GM12801 (cell line): ENCODE measurements around the gene LRIG1.

Source experiments
- TF ChIP-seq, protein P1 (sequence below): IDR thresholded peaks from one replicate; pipeline ENCODE4 v1.5.1; 2011; ENCODE audit warnings: control low read depth; ENCODE audit not compliant: insufficient read length; ENCODE audit errors: extremely low read depth

Gene LRIG1

GRCh38 chr3:66536791-66537190 lies 36.0 kb upstream of the LRIG1 start:
- TF ChIP-seq, protein P1, sequence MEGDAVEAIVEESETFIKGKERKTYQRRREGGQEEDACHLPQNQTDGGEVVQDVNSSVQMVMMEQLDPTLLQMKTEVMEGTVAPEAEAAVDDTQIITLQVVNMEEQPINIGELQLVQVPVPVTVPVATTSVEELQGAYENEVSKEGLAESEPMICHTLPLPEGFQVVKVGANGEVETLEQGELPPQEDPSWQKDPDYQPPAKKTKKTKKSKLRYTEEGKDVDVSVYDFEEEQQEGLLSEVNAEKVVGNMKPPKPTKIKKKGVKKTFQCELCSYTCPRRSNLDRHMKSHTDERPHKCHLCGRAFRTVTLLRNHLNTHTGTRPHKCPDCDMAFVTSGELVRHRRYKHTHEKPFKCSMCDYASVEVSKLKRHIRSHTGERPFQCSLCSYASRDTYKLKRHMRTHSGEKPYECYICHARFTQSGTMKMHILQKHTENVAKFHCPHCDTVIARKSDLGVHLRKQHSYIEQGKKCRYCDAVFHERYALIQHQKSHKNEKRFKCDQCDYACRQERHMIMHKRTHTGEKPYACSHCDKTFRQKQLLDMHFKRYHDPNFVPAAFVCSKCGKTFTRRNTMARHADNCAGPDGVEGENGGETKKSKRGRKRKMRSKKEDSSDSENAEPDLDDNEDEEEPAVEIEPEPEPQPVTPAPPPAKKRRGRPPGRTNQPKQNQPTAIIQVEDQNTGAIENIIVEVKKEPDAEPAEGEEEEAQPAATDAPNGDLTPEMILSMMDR = no peak

GRCh38 chr3:66534304-66534845 lies 33.6 kb upstream of the LRIG1 start:
- TF ChIP-seq, protein P1 = no peak

DNA sequence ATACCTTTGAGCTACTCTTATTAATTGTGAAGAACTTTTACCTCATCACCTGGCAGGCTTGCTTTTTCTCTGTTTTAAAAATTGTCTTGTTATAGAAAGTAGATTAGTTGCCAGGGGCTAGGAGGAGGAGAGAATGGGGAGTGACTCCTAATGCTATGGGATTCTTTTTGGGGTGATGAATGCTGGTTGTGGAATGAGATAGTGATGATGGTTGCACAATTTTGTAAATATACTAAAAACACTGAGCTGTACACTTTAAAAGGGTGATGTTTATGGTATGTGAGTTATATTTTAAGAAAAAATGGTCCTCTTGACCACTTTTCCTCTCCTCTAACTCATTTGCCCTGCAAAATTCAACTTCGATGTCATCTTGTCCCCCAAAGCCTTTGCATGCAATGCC lies 31.8 kb upstream of the LRIG1 start:
- TF ChIP-seq, protein P1 = no peak

GRCh38 chr3:66532160-66532587 lies 31.4 kb upstream of the LRIG1 start:
- TF ChIP-seq, protein P1 = no peak

DNA sequence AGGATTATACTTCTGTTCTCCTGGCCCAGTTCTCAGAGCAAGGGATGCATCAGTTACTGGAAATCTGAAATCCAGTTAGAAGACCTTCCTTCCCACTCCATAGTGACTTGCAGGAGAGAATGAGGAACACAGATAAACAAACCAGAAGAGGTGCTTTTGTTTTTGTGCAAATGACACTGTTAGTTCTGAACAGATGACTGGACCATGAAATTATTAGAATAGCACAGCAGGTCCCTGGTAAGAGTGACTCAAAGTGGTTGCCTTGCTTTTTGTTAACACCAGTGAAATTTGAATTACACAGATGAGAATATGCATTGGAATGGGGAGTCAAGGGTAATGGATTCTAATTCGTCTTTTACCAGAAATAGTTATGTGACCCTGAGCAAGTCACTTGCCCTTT lies 30.4 kb upstream of the LRIG1 start:
- TF ChIP-seq, protein P1 = no peak

DNA sequence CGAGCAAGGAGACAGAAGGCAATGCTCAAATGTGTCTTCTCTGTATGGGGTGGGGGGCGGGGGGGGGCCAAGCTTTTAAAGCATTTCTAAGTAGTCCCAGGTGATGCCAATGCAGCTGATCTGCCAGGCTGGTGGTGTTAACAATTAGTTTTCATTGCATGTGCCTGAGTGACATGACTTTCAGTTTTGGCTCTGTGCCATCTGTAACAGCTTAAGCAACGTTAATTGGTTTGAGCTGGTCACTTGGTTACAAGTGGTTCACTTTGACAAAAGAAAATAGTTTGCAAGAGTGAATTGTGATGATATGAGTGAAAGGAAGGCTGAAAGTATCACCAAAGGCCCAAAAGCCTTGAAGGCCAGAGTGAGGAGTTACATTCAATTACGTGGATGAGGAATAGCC lies 26.4 kb upstream of the LRIG1 start:
- TF ChIP-seq, protein P1 = no peak

DNA sequence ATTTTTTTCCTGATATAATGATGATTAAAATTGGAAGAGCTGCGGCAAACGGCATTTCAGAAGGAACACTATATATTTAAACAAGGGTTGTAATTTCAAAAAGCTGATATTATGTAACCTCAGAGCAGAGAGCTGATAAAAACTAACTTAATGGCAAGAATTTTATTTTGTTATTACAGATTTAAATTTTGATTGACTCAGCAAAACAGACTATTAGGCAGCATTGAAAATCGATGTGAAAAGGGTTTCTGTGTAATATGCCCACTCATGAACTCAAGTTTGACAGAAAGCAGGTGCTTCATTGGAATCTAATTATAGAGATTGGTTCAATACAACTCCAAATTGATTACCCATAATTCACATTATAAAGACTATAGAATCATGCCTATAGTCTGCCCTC lies 24.9 kb upstream of the LRIG1 start:
- TF ChIP-seq, protein P1 = no peak
